CD14-positive monocyte (primary cell): ENCODE data around the gene PMFBP1. TPM values are rescaled to one million over a fixed set of nuclear protein-coding genes. Genes with fewer than 3 reads are reported as not detected.

Experiments used
- DNase-seq, 3 donors: peaks; one replicate each; pipeline ENCODE4 v3.0.0-alpha.2; 2011 to 2022
- H2AFZ ChIP-seq: 2 replicates; pipeline ENCODE4 v1.6.0; 2012; ENCODE audit warnings: mild to moderate bottlenecking, low read depth, low read length, inconsistent platforms; ENCODE audit not compliant: insufficient read depth, poor library complexity, severe bottlenecking
- H3K27ac ChIP-seq, 2 donors: 1 replicate in 1 of 2; 2 replicates in 1 of 2; pipeline ENCODE4 v1.5.1; 2012 to 2013; ENCODE audit warnings: low read length in 2 of 2, control low read depth in 1 of 2, inconsistent platforms in 1 of 2, low read depth in 1 of 2, mild to moderate bottlenecking in 1 of 2
- H3K27me3 ChIP-seq, 2 donors: one replicate each; pipeline versions ENCODE4 v1.6.0 to v1.6.1; 2011 to 2013; ENCODE audit warnings: low read length in 2 of 2; ENCODE audit not compliant: control insufficient read depth in 2 of 2, insufficient read depth in 2 of 2
- H3K36me3 ChIP-seq, 2 donors: replicated peaks in 1 of 2; 1 replicate in 1 of 2; 2 replicates in 1 of 2; pipeline versions ENCODE4 v1.5.1 to v1.6.1; 2012 to 2013; ENCODE audit warnings: low read length in 2 of 2, control low read depth in 1 of 2, inconsistent platforms in 1 of 2, mild to moderate bottlenecking in 1 of 2; ENCODE audit not compliant: insufficient read depth in 2 of 2, control insufficient read depth in 1 of 2
- H3K4me1 ChIP-seq, 2 donors: 1 replicate in 1 of 2; 2 replicates in 1 of 2; pipeline versions ENCODE4 v1.5.1 to v1.6.1; 2012 to 2013; ENCODE audit warnings: low read length in 2 of 2, control low read depth in 1 of 2, inconsistent platforms in 1 of 2, mild to moderate bottlenecking in 1 of 2, moderate library complexity in 1 of 2; ENCODE audit not compliant: insufficient read depth in 2 of 2, control insufficient read depth in 1 of 2
- H3K4me2 ChIP-seq: replicated peaks from 2 replicates; pipeline ENCODE3; 2012; ENCODE audit warnings: low read length, moderate library complexity, mild to moderate bottlenecking; ENCODE audit not compliant: poor library complexity, severe bottlenecking; ENCODE audit errors: extremely low read depth
- H3K4me3 ChIP-seq, 3 experiments: fragments of 200-600 bp in 1 of 3; sonication (generic) in 1 of 3; replicated peaks in 1 of 3; 1 replicate in 2 of 3; 2 replicates in 1 of 3; pipeline ENCODE4 v1.5.1; 2011 to 2013; ENCODE audit warnings: low read length in 3 of 3, mild to moderate bottlenecking in 3 of 3, control low read depth in 2 of 3, low read depth in 2 of 3, inconsistent platforms in 1 of 3, moderate library complexity in 1 of 3
- H3K79me2 ChIP-seq: 2 replicates; pipeline ENCODE4 v1.6.0; 2012; ENCODE audit warnings: mild to moderate bottlenecking, control low read depth, inconsistent platforms, low read length, moderate library complexity; ENCODE audit not compliant: insufficient read depth
- H3K9ac ChIP-seq: 2 replicates; pipeline ENCODE4 v1.6.0; 2017; ENCODE audit warnings: low read length, mild to moderate bottlenecking; ENCODE audit not compliant: insufficient read depth, poor library complexity, severe bottlenecking
- H3K9me3 ChIP-seq, 2 donors: replicated peaks in 1 of 2; 1 replicate in 1 of 2; 2 replicates in 1 of 2; pipeline versions ENCODE4 v1.5.1 to v1.6.1; 2012 to 2013; ENCODE audit warnings: low read length in 2 of 2, control low read depth in 1 of 2; ENCODE audit not compliant: control insufficient read depth in 1 of 2, insufficient read depth in 1 of 2
- H4K20me1 ChIP-seq: 2 replicates; pipeline ENCODE4 v1.6.0; 2012; ENCODE audit warnings: mild to moderate bottlenecking, low read length, control low read depth, moderate library complexity; ENCODE audit not compliant: insufficient read depth
- H3K27ac Mint-ChIP-seq, 7 donors: one replicate each; pipeline ENCODE4 v1.8.0; 2020; ENCODE audit warnings: mild to moderate bottlenecking in 7 of 7, mixed read lengths in 7 of 7, moderate library complexity in 6 of 7, inconsistent platforms in 2 of 7
- H3K27me3 Mint-ChIP-seq, 3 donors: one replicate each; pipeline ENCODE4 v1.8.0; 2021 to 2022; ENCODE audit warnings: low read depth in 3 of 3, mild to moderate bottlenecking in 3 of 3, mixed read lengths in 3 of 3, moderate library complexity in 3 of 3, inconsistent platforms in 1 of 3
- H3K36me3 Mint-ChIP-seq, 2 donors: one replicate each; pipeline ENCODE4 v1.8.0; 2020; ENCODE audit warnings: mixed read lengths in 2 of 2, inconsistent platforms in 1 of 2, mild to moderate bottlenecking in 1 of 2
- H3K4me1 Mint-ChIP-seq: one replicate; pipeline ENCODE4 v1.8.0; 2020; ENCODE audit warnings: mild to moderate bottlenecking, mixed read lengths
- H3K4me3 Mint-ChIP-seq, 2 donors: one replicate each; pipeline ENCODE4 v1.8.0; 2020; ENCODE audit warnings: mild to moderate bottlenecking in 2 of 2, mixed read lengths in 2 of 2, moderate library complexity in 1 of 2
- H3K9me3 Mint-ChIP-seq, 7 donors: one replicate each; pipeline ENCODE4 v1.8.0; 2020 to 2022; ENCODE audit warnings: mixed read lengths in 7 of 7, mild to moderate bottlenecking in 6 of 7, moderate library complexity in 6 of 7, inconsistent platforms in 2 of 7
- CTCF ChIP-seq: fragments of 200-600 bp; IDR thresholded peaks from one replicate; pipeline ENCODE4 v1.8.0; 2022; ENCODE audit warnings: antibody characterized with exemption, mild to moderate bottlenecking
- WGBS: methylation state at CpG from one replicate; pipeline ENCODE4 v1.1.5; 2013; ENCODE audit warnings: missing lambda C conversion rate; ENCODE audit not compliant: insufficient coverage; 5-methylcytosine and 5-hydroxymethylcytosine counted together
- intact Hi-C, 2 donors: fragments of 100-400 bp; cut with micrococcal nuclease; formaldehyde crosslinking; loops; one replicate each; pipeline versions ENCODE4 v1.15.0 to v1.15.1; 2023
- polyA plus RNA-seq, 3 donors: library from polyadenylated mRNA; depleted of rRNA in 1 of 3; unstranded in 2 of 3; stranded (reverse) in 1 of 3; fragments of 300-500 nt in 2 of 3; fragments of >200 nt in 1 of 3; fragmentation: Illumina TruSeq in 2 of 3; gene quantifications; 1 replicate in 2 of 3; 2 replicates in 1 of 3; pipeline ENCODE4 v1.2.3, GENCODE V29; 2012 to 2021

The PMFBP1 gene
- polyA plus RNA-seq, 3 donors = 0.15 to 0.87 (median 0.18) TPM

GRCh38 chr16:72109966-72110530, 61.9 kb downstream of the PMFBP1 start:
- no peaks in the 10 kb centered on the region for H3K79me2 ChIP-seq
- intact Hi-C loops = no loop called here
- H3K4me1 ChIP-seq = no peaks in the 10 kb centered on the region
- Mint-ChIP-seq H3K27ac (no peak overlapping the region), H3K4me1 (no peaks in the 10 kb centered on the region), H3K27me3 (no peaks in the 10 kb centered on the region), H3K36me3 (peaks cover 90 to 93% of the 10 kb centered on the region in 2 donors), H3K9me3 (peaks cover 0 to 2% (median 0%) of the 10 kb centered on the region in 7 donors), H3K4me3 (no peak overlapping the region)
- no peak overlapping the region for H3K27ac ChIP-seq
- TF ChIP-seq CTCF = no peak
- H3K4me3 ChIP-seq = no peak overlapping the region
- H3K36me3 ChIP-seq = peaks cover 84 to 88% of the 10 kb centered on the region in 2 donors
- H3K9me3 ChIP-seq = no peaks in the 10 kb centered on the region
- H2AFZ ChIP-seq = no peak overlapping the region
- WGBS = 96% methylated on average over 10 of the region's 12 CpGs
- H3K4me2 ChIP-seq = no peak overlapping the region
- no peaks in the 10 kb centered on the region for H4K20me1 ChIP-seq
- no peaks in the 10 kb centered on the region for H3K27me3 ChIP-seq
- DNase-seq = no peak
- no peak overlapping the region for H3K9ac ChIP-seq

DNA sequence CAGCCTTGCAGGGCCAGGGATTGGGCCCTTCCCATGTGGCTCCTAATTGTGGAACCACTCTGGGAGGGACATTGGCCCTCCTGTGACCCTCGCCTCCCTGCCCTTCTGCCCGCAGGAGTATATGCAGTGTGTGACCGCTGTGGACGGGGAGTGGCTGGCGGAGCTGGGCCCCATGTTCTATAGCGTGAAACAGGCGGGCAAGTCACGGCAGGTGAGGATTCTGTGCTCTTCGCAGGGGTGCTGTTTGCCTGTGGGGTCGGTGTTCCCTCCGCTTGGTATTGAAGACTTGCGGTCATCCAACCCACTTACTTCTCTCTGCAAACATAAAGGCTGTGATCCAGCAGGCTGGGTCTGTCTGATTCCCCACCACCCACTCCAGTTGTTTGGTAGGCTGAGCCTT, 62.7 kb downstream of the PMFBP1 start:
- Histone ChIP-seq H3K9me3 (no peaks in the 10 kb centered on the region), H3K4me1 (no peaks in the 10 kb centered on the region), H3K27me3 (no peaks in the 10 kb centered on the region), H3K9ac (no peak overlapping the region), H3K36me3 (peaks cover 91 to 95% of the 10 kb centered on the region in 2 donors), H3K4me2 (no peak overlapping the region), H3K79me2 (no peaks in the 10 kb centered on the region), H3K27ac (no peak overlapping the region), H4K20me1 (no peaks in the 10 kb centered on the region), H2AFZ (no peak overlapping the region), H3K4me3 (no peak overlapping the region)
- WGBS = 96% methylated on average over 8 of the region's 12 CpGs
- peak overlapping the region in 1 of 7 donors; percentile 67 for H3K27ac Mint-ChIP-seq
- peaks cover 96% of the 10 kb centered on the region in 2 donors for H3K36me3 Mint-ChIP-seq
- H3K9me3 Mint-ChIP-seq = peaks cover 0 to 1% (median 0%) of the 10 kb centered on the region in 7 donors
- no peak for TF ChIP-seq CTCF
- intact Hi-C loops = no loop called here
- H3K4me3 Mint-ChIP-seq = no peak overlapping the region
- no peaks in the 10 kb centered on the region for H3K27me3 Mint-ChIP-seq
- H3K4me1 Mint-ChIP-seq = no peaks in the 10 kb centered on the region
- DNase-seq = no peak
